Renal pelvis (tissue), 4 donors: ENCODE measurements around the gene THAP7. TPM values are rescaled to one million over a fixed set of nuclear protein-coding genes. Genes with fewer than 3 reads are reported as not detected.

Experiments used
- DNase-seq: peaks from one replicate; pipeline ENCODE4 v3.0.0-alpha.2; 2013
- polyA plus RNA-seq, 3 donors: library from polyadenylated mRNA; unstranded; fragments of 120-200 nt; gene quantifications; one replicate each; pipeline ENCODE4 v1.2.1, GENCODE V29; 2013; ENCODE audit not compliant: insufficient read length in 3 of 3

The THAP7 gene
- polyA plus RNA-seq, 3 donors = 18.2 to 23.8 (median 22.4) TPM

- no peak for DNase-seq
Observed at GRCh38 chr22:21038405-21038804, 36.5 kb upstream of the THAP7 start.

- no peak for DNase-seq
Observed at GRCh38 chr22:21034989-21035388, 33.1 kb upstream of the THAP7 start.

- DNase-seq = no peak
Observed at GRCh38 chr22:21033895-21034294, 32.0 kb upstream of the THAP7 start.

- no peak for DNase-seq
Observed at GRCh38 chr22:21032868-21033688, 31.2 kb upstream of the THAP7 start.

DNA sequence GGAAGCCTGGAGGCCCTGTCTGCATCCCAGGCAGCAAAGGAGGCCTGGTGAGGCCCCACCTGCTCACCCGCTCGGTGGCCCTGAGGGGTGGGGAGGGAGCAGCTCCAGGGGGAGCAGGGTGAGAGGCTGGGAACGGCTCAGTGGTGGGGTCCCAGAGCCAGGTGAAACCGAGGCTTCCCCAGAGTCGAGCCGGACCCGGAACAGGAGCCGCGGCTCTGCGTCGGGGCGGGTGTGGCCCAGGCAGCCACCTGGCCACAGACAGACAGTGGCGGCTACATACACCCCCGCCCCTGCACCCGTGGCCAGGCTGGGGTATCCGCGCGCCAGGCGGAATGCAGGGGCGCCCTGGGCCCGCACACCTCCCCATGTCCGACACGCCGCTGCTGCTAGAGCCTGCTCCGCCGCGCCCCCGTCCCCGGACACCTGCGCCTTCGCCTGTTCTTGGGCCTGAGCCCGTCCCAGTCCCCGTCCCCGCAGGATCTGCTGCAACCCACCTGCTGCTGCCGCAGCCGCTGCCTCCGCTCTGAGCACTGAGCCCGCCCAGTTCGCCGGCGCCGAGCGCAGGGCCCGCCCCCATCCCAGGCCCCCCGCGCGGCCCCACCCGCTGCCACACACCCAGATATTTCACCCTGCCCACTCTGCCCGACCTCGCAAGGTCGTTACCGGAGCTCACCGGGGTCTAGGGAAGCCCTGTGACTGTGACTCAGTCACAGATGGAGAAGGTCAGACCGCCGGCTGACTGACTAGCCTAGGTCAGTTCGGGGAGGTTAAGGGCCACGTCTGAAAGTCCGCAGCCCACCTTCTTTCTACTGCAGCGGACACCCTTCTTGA lies 30.3 kb upstream of the THAP7 start, which contains the start of gene SLC7A4:
Gene SLC7A4 (minus strand): TSS at position 525 of the 831 bp plus-strand sequence. CDS start 749 bp downstream, outside the sequence.
- DNase-seq = no peak

DNA sequence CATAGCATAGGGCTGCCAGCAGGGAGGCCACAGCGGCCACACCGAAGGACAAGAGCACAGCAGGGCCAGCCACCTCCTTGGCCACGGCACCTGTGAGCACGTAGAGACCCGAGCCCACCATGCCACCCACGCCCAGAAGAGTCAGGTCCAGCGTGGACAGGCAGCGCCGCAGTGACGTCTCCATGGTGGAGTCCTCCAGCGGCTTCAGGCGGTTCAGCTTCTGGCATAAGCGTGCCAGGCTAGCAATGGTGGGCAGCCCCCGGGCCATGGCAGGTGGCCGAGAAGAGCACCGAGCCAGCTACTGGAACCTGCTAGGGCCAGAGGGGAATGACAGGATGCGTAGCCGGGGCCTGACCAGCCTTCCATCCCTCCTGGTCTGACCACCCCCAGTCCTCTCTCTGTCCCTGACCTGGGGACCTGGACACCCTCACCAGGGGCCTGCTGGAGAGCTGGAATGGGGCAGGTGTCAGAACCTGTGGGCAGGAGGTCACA lies 29.7 kb upstream of the THAP7 start:
- no peak for DNase-seq

DNA sequence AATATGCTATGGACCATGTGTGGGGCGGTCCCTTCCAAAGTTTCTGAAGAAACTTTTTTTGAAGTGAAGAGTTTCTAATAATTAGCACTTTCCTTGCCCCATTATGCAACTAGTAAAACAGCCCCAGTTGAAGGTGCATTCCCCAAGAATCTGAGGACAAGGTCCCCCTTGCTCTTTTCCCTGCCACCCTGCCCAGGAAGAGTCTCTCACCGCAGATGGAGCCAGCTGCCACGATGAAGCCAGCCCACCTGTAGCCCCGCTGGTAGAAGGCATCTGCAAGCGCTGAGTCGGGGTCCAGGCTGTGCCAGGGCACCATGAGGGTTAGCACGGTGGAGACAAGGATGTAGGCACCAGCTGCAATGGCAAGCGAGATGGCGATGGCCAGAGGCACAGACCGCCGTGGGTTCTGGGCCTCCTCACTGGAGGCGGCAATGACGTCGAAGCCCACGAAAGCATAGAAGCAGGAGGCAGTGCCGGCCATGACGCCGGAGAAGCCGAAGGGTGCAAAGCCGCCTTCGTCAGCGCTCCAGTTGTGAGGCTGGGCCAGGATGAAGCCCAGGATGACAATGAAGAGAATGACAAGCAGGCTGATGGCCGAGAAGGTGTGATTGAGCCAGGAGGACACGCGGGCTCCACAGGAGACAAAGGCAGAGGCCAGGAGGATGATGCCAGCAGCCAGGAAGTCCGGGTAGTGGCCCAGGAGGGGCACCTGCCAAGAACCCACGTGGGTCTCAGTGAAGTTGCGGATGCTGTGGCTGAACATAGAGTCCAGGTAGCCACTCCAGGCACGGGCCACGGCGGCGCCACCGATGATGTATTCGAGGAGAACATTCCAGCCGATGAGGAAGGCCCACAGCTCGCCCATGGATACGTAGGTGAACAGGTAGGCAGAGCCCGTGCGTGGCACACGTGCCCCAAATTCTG lies 29.0 kb upstream of the THAP7 start:
- DNase-seq = no peak

- no peak for DNase-seq
Observed at GRCh38 chr22:21030032-21030431, 28.1 kb upstream of the THAP7 start.

DNA sequence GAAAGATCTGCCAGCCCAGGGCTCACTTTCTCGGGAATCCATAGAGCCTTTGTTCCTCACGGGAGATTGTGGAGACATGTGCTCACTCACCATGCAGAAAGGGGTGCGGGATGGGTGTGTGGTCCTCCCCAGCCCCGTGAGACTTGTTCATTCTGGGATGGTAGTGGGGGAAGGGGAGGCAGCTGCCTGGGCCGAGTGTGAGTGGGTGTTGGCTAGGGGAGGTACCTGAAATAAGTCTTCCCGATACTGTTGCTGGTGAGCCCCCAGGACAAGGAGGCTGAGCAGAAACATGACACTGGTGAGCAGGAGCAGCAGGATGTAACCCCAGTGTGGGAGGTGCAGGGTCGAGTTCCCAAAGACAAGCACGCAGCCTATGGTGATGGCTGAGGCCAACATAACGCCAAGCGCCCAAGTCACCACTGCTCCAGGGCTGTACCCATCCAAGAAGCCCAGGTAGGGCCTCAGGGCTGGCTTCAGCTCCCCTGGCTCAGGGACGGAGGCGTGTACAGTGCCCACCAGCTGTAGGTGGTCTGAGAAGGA lies 27.6 kb upstream of the THAP7 start:
- DNase-seq = no peak

DNA sequence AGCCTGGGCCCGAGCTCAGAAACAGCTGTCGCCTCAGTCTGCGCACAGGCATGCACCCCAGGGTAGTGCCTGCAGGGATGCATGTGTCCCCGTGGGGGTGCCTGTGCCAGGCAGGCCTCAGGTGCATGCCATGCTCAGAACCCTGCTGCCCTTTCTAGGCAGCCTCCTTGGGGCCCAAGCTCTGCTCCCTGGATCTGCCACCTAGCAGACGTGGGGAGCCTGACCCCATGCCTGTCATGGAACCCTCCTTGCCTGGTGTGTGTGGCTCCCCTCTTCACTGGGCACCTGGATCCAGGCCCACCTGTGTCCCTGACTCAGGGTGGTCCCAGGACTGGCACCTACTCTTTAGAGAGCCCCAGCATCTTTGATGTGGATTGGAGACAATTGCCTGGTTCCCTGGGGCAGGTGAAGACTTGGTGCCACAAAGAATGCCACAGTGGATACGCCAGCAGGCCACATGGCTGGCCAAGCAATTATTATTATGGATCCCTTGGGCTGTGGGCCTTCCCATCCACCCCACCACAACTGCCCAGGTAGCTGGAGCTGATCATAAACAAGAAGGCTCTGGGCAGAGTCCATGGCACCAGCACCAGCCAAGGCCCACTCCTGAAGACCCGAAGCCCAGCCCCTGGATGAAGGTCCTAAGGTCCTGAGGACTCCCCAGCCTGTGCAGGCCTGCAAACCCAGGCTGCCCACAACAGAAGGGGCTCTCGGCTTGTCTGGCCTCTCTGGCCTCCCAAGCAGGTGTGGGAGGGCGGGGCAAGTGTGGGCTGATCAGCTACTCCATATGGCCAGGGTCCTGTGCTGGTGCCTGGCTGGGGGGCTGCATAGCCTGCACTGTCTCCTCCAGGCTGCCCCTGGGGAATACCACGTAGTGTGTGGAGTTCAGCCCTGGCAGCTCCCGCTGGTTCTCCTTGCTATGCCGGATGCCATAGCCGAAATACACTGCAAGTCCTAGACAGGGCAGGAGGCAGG lies 26.6 kb upstream of the THAP7 start:
- no peak for DNase-seq

GRCh38 chr22:21026783-21027692 lies 25.1 kb upstream of the THAP7 start:
- DNase-seq = no peak

DNA sequence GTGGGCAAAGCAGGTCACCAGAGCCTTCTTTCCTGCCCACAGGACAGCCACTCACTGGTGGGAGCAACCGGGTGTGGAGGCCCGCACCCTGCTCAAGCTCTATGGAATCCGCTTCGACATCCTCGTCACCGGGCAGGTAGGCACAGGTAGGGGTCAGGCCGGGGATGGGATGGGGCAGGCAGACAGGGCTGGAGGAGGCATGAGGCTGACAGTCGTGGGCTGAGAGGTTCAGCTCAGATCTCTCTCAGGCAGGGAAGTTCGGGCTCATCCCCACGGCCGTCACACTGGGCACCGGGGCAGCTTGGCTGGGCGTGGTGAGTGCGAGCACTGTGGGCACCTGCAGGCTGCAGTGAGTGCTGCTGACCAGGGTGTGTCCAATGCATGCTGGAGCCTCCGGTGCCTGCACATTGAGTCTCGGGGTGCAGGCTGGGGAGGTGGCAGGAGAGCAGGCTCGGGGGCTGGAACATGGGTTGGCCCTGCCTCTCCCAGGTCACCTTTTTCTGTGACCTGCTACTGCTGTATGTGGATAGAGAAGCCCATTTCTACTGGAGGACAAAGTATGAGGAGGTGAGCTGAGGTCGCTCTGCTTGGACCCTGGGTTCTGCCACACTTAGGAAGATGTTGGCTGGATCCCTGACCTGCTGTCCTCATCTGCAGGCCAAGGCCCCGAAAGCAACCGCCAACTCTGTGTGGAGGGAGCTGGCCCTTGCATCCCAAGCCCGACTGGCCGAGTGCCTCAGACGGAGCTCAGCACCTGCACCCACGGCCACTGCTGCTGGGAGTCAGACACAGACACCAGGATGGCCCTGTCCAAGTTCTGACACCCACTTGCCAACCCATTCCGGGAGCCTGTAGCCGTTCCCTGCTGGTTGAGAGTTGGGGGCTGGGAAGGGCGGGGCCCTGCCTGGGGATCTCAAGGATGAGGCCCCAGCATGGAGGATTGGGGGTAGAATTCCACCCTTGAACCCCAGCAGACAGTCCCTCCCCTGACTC lies 24.1 kb upstream of the THAP7 start:
- no peak for DNase-seq

DNA sequence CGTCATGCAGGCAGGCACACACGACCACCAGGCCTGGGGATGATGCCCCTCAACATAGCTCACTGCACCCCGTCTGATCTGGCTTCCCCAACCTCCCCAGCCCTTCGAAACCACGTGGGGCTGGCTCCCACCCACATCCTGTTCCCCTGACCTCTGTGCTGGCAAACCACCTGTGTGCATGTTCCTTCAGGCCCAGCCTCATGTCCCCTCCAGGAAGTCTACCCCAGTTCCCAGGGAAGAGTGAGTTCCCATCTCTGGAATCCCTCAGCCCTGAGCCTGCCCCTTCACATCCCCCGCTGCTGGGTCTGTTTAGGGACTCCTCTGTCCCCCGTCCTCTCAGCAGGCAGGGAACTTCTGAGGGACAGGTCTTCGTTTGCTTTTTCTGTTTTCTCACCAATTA lies 23.3 kb upstream of the THAP7 start:
- no peak for DNase-seq

- no peak for DNase-seq
Observed at GRCh38 chr22:21022955-21023614, 21.2 kb upstream of the THAP7 start.

GRCh38 chr22:21022507-21022906 lies 20.6 kb upstream of the THAP7 start:
- no peak for DNase-seq

GRCh38 chr22:21020802-21021429 lies 19.0 kb upstream of the THAP7 start:
- no peak for DNase-seq

DNA sequence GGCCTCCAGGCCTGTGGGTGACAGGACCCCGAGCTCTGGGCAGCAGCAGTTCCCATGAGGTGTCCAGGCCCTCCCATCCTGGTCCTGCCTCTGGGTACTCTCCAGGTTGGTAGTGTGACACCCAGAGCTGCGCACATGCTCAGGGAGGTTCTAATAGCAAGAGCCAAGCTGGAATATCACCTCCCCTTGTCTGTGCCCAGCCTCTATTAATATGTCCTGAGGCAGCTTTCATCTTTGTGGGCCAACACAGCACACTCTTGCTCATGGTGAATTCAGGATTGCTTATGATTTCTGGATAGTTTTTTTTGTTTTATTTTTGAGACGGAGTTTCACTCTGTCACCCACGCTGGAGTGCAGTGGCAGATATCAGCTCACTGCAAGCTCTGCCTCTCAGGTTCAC lies 16.4 kb upstream of the THAP7 start:
- DNase-seq = no peak
